GM11168 (cell line): ENCODE data around the gene LRP11.

Experiments
- in situ Hi-C: fragments of 300-500 bp; cut with MboI; formaldehyde crosslinking; loops from one replicate; pipeline ENCODE4 v1.12.0; 2022; ENCODE audit warnings: low sequenced_read_pairs; ENCODE audit not compliant: unreplicated experiment

Gene LRP11

GRCh38 chr6:149852881-149853280 is 11.3 kb downstream of the LRP11 start:
- in situ Hi-C loops = no loop called here

- in situ Hi-C loops = no loop called here
Observed at GRCh38 chr6:149852180-149852579, 12.0 kb downstream of the LRP11 start.

GRCh38 chr6:149851461-149852110 is 12.6 kb downstream of the LRP11 start:
- in situ Hi-C loops = no loop called here

- in situ Hi-C loops = loop anchor here (10.0 kb wide), 1 partner anchor 166 kb away; no protein-coding TSS in a partner anchor
Observed at GRCh38 chr6:149848343-149848742, 15.8 kb downstream of the LRP11 start.

- in situ Hi-C loops = loop anchor here (10.0 kb wide), 1 partner anchor 167 kb away; no protein-coding TSS in a partner anchor
Observed at GRCh38 chr6:149847939-149848267, 16.3 kb downstream of the LRP11 start.

GRCh38 chr6:149846321-149846720 is 17.8 kb downstream of the LRP11 start:
- in situ Hi-C loops = loop anchor here (10.0 kb wide), 1 partner anchor 168 kb away; no protein-coding TSS in a partner anchor

- in situ Hi-C loops = loop anchor here (10.0 kb wide), 1 partner anchor 169 kb away; no protein-coding TSS in a partner anchor
Observed at GRCh38 chr6:149845549-149845948, 18.6 kb downstream of the LRP11 start.

- in situ Hi-C loops = loop anchor here (10.0 kb wide), 1 partner anchor 170 kb away; no protein-coding TSS in a partner anchor
Observed at GRCh38 chr6:149844480-149844879, 19.7 kb downstream of the LRP11 start.

GRCh38 chr6:149844036-149844435 is 20.1 kb downstream of the LRP11 start:
- in situ Hi-C loops = loop anchor here (10.0 kb wide), 1 partner anchor 171 kb away; no protein-coding TSS in a partner anchor

GRCh38 chr6:149843051-149843633 is 21.0 kb downstream of the LRP11 start:
- in situ Hi-C loops = loop anchor here (10.0 kb wide), 1 partner anchor 172 kb away; no protein-coding TSS in a partner anchor

GRCh38 chr6:149842331-149842730 is 21.8 kb downstream of the LRP11 start:
- in situ Hi-C loops = loop anchor here (10.0 kb wide), 1 partner anchor 172 kb away; no protein-coding TSS in a partner anchor

- in situ Hi-C loops = loop anchor here (10.0 kb wide), 1 partner anchor 174 kb away; no protein-coding TSS in a partner anchor
Observed at GRCh38 chr6:149840345-149841075, 23.6 kb downstream of the LRP11 start.

GRCh38 chr6:149834513-149835481 is 29.4 kb downstream of the LRP11 start:
- in situ Hi-C loops = no loop called here

GRCh38 chr6:149833651-149834050 is 30.5 kb downstream of the LRP11 start:
- in situ Hi-C loops = no loop called here

- in situ Hi-C loops = no loop called here
Observed at GRCh38 chr6:149831308-149831820, 32.8 kb downstream of the LRP11 start.

- in situ Hi-C loops = no loop called here
Observed at GRCh38 chr6:149830731-149831307, 33.3 kb downstream of the LRP11 start.

- in situ Hi-C loops = no loop called here
Observed at GRCh38 chr6:149825292-149825691, 38.9 kb downstream of the LRP11 start.

- in situ Hi-C loops = no loop called here
Observed at GRCh38 chr6:149823013-149823412, 41.1 kb downstream of the LRP11 start.

GRCh38 chr6:149821492-149821891 is 42.7 kb downstream of the LRP11 start:
- in situ Hi-C loops = no loop called here
